Glomerular visceral epithelial cell (primary cell): ENCODE data around the gene NEUROG3.

Experiments used
- DNase-seq: peaks from one replicate; pipeline ENCODE4 v3.0.0-alpha.2; 2016; ENCODE audit errors: extremely low spot score

Gene NEUROG3

GRCh38 chr10:69573056-69573806 lies at the start of gene NEUROG3:
TSS of gene NEUROG3 (minus strand) at chr10:69573422. CDS start at chr10:69573043, 379 bp downstream.
- DNase-seq = no peak

DNA sequence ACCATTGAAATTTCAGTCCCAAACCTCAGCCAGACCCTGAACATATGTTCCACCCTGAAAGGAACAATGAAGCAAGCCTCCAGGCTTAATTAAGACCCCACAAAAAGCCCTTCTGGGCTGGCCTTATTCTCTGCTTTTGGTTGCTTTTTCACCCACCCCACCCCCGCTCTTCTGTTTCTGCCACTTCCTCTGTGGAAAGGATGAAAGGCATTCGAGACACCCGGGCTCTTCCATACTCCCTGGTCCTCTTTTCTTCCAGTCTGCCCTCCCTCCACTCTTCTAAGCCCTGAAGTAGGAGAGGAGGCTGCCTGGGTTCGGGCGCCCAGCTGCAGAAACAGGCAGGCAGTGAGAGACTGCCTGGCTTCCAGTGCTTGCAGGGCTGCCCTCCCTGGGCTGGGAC lies 47.4 kb upstream of the NEUROG3 start:
- no peak for DNase-seq

- no peak for DNase-seq
Observed at GRCh38 chr10:69619626-69620025, 46.4 kb upstream of the NEUROG3 start.

- DNase-seq = no peak
Observed at GRCh38 chr10:69618746-69619145, 45.5 kb upstream of the NEUROG3 start.

GRCh38 chr10:69616358-69616757 lies 43.1 kb upstream of the NEUROG3 start:
- DNase-seq = no peak

- no peak for DNase-seq
Observed at GRCh38 chr10:69614130-69614529, 40.9 kb upstream of the NEUROG3 start.

DNA sequence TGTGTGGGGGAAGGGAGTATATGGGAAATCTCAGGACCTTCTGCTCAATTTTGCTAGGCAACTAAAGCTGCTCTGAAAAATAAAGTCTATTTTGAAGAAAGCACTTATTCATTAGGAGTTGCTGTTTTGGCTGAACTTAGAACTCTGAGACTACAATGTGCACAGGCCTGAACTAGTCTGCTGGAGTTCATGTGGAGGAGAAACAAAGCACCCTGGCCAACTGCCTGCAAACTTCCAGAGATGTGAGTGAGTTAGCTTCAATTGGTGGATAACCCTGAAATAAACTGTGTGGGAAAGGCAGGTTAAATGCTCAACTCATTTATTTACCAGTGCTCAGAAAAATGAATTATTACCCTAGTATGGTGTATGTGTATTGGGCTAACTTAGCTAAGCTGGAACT lies 39.5 kb upstream of the NEUROG3 start:
- no peak for DNase-seq

DNA sequence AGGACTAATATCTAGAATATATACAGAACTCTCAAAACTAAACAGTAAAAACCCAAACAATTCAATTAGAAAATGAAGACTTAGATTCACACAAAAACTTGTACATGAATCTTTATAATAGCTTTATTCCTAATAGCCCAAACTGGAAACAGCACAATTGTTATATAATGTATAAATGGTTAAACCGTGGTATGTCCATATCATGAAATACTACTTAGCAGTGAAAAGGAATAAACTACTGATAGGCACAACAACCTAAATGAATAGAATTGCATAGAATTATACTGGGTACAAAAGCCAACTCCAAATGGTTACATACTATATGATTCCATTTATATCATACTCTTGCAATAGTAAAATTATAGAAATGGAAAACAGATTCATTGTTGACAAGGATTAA lies 35.9 kb upstream of the NEUROG3 start:
- DNase-seq = no peak

- no peak for DNase-seq
Observed at GRCh38 chr10:69600761-69601330, 27.6 kb upstream of the NEUROG3 start.

GRCh38 chr10:69588358-69588757 lies 15.1 kb upstream of the NEUROG3 start:
- DNase-seq = no peak

DNA sequence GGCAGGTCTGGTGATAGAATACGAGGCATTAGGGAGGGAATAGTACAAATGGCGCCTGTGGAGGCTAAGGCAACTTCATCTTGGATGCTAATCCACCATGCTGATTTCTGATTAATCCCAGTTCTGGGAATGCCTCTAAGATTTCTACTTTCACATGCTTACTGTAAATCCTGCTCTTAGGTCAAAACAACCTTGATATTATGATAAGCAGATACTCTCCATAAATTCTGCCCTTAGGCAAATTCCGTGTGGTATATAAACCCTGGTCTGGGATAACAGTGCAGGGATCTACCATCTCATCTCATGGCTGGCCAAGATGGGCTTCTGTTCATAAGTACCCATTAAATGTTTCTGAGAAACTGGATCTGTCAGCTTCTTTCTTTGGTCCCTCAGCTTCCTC lies 11.4 kb upstream of the NEUROG3 start:
- DNase-seq = no peak

- DNase-seq = no peak
Observed at GRCh38 chr10:69583106-69583505, 9.9 kb upstream of the NEUROG3 start.

DNA sequence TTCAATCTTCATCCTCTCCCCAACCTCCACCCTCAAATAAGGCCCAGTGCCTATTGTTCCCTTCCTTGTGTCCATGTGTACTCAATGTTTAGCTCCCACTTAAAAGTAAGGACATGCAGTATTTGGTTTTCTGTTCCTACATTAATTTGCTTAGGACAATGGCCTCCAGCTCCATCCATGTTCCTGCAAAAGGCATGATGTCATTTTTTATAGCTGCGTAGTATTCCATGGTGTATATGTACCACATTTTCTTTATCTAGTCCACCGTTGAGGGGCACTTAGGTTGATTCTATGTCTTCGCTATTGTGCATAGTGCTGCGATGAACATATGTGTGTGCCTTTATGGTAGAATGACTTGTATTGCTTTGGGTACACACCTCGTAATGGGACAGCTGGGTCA lies 7.2 kb upstream of the NEUROG3 start:
- no peak for DNase-seq

GRCh38 chr10:69579464-69580060 lies 6.3 kb upstream of the NEUROG3 start:
- DNase-seq = no peak

DNA sequence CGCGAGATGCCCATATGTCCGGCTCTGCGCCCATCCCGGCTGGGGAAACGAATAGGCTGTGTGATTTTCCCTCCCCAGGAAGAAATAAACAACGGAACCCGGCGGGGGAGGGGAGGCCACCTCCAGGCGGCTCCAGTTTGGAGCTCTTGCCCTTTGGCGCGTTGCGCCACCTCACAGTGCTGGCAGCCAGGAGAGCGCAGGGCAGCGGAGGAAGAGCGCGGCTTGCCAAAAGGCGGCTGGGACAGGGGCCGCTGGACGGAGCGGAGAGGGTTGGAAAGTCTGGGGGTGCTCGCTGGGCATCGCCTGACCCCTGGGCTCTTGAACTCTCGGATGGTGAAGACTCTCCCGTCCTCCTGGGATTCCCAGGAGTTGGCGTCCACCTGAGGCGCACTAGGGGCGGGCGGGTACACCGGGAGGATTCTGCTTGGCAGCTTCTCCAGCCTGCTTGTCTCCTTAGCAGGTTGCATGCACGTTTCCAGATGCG lies 5.3 kb upstream of the NEUROG3 start:
- no peak for DNase-seq

GRCh38 chr10:69577268-69578232 lies 4.3 kb upstream of the NEUROG3 start:
- DNase-seq = no peak

DNA sequence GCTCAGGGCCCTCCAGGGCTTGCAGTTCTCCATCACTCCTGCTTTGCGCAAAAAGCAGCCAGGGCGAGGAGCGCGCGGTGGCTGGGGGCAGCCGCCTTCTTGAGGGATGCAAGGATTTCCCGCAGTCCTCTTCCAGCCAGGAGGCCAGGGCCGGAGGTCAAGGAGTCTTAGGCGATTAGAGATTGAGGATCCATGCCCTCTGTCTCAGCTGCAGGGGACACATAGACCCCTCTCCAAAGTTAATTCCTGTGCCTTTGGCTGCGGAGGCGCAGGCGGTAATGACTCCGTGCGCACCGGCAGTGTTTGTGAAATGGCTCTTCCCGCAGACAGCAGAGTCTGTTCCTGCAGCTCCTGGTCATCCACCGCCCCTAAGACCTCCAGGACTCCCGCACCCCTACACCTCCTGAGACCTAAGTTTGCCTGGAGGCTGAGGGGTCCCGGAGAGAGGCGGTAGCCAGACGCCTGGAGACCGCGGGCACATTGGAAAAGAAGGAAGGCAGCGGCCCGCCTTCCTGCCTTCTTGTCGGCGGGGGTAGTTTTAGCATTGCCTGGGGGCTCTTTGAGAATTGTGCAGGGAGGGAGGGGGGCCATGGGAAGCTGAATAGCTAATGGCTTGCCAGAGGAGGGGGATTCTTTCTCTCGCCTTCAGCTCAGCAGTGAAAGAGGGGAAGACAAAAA lies 3.3 kb upstream of the NEUROG3 start:
- no peak for DNase-seq

GRCh38 chr10:69575164-69575722 lies 2.0 kb upstream of the NEUROG3 start:
- no peak for DNase-seq

- no peak for DNase-seq
Observed at GRCh38 chr10:69574571-69574978, 1.4 kb upstream of the NEUROG3 start.

- DNase-seq = no peak
Observed at GRCh38 chr10:69572159-69573055, 815 bp downstream of the NEUROG3 start.
